Thymus (tissue), 11 donors: Measurements from ENCODE around the gene SMIM36. TPM values are rescaled to one million over a fixed set of nuclear protein-coding genes. Genes with fewer than 3 reads are reported as not detected.
"Not testable (repeated sequence)": the region's sequence is repeated elsewhere in the genome, so short reads cannot be mapped to it uniquely, and the experiment has no call there.

Experiments
- DNase-seq, 9 donors: peaks; one replicate each; pipeline ENCODE4 v3.0.0-alpha.2; 2013; ENCODE audit warnings: low spot score in 9 of 9, low read depth in 6 of 9, missing footprints in 1 of 9
- H3K27ac ChIP-seq, 2 donors: one replicate each; pipeline ENCODE4 v1.5.1; 2013; ENCODE audit warnings: control low read depth in 1 of 2, low read depth in 1 of 2, low read length in 1 of 2, mild to moderate bottlenecking in 1 of 2, moderate library complexity in 1 of 2
- H3K27me3 ChIP-seq, 2 donors: one replicate each; pipeline ENCODE4 v1.5.1; 2013; ENCODE audit warnings: low read length in 1 of 2; ENCODE audit not compliant: control insufficient read depth in 2 of 2, insufficient read depth in 1 of 2
- H3K36me3 ChIP-seq, 2 donors: one replicate each; pipeline ENCODE4 v1.5.1; 2013; ENCODE audit warnings: low read length in 1 of 2, mild to moderate bottlenecking in 1 of 2, moderate library complexity in 1 of 2; ENCODE audit not compliant: control insufficient read depth in 2 of 2, insufficient read depth in 2 of 2
- H3K4me1 ChIP-seq, 2 donors: one replicate each; pipeline ENCODE4 v1.5.1; 2013; ENCODE audit warnings: low read length in 2 of 2; ENCODE audit not compliant: control insufficient read depth in 2 of 2, insufficient read depth in 2 of 2
- H3K4me3 ChIP-seq, 2 donors: one replicate each; pipeline ENCODE4 v1.5.1; 2013; ENCODE audit warnings: low read length in 2 of 2, control low read depth in 1 of 2, mild to moderate bottlenecking in 1 of 2
- H3K9me3 ChIP-seq, 2 donors: one replicate each; pipeline ENCODE4 v1.5.1; 2013; ENCODE audit warnings: low read length in 1 of 2, mild to moderate bottlenecking in 1 of 2; ENCODE audit not compliant: control insufficient read depth in 2 of 2, insufficient read depth in 1 of 2
- WGBS: extraction: QIAGEN DNeasy Blood & Tissue Kit; methylation state at CpG from one replicate; pipeline ENCODE4 v1.1.7; 2013; 5-methylcytosine and 5-hydroxymethylcytosine counted together
- polyA plus RNA-seq: library from polyadenylated mRNA; stranded (reverse); fragments of 200-250 nt; gene quantifications from one replicate; pipeline ENCODE4 v1.2.3, GENCODE V29; 2013
- total RNA-seq: library from RNA; stranded (reverse); fragments of 120-200 nt; gene quantifications from one replicate; pipeline ENCODE4 v1.2.4, GENCODE V29; 2013
- donor health status: healthy.

SMIM36 gene
- total and polyA plus RNA-seq, 2 donors, result not detected

GRCh38 chr17:55487695-55488432 lies 23.4 kb downstream of the SMIM36 start:
- no peak for DNase-seq
- Histone ChIP-seq H3K4me3 (no peak overlapping the region), H3K9me3 (no peaks in the 10 kb centered on the region), H3K4me1 (no peaks in the 10 kb centered on the region), H3K36me3 (no peaks in the 10 kb centered on the region), H3K27me3 (no peaks in the 10 kb centered on the region), H3K27ac (no peak overlapping the region)
- 93% methylated on average over 7 of the region's 7 CpGs for WGBS

- no peaks in the 10 kb centered on the region for H3K9me3 ChIP-seq
- no peak overlapping the region for H3K27ac ChIP-seq
- WGBS, result 98% methylated on average over 2 of the region's 2 CpGs
- H3K27me3 ChIP-seq, result no peaks in the 10 kb centered on the region
- no peaks in the 10 kb centered on the region for H3K4me1 ChIP-seq
- H3K4me3 ChIP-seq, result no peak overlapping the region
- DNase-seq, result no peak
- no peaks in the 10 kb centered on the region for H3K36me3 ChIP-seq
These were observed 26.7 kb downstream of the SMIM36 start for GRCh38 chr17:55484575-55484974.

GRCh38 chr17:55482591-55483389 lies 28.5 kb downstream of the SMIM36 start:
- WGBS, result 95% methylated on average over 3 of the region's 3 CpGs
- Histone ChIP-seq H3K36me3 (no peaks in the 10 kb centered on the region), H3K4me1 (no peaks in the 10 kb centered on the region), H3K27me3 (no peaks in the 10 kb centered on the region), H3K9me3 (no peaks in the 10 kb centered on the region), H3K4me3 (no peak overlapping the region), H3K27ac (no peak overlapping the region)
- no peak for DNase-seq

- Histone ChIP-seq H3K9me3 (no peaks in the 10 kb centered on the region), H3K4me3 (no peak overlapping the region), H3K27me3 (no peaks in the 10 kb centered on the region), H3K36me3 (no peaks in the 10 kb centered on the region), H3K27ac (no peak overlapping the region), H3K4me1 (no peaks in the 10 kb centered on the region)
- no peak for DNase-seq
These were observed 30.5 kb downstream of the SMIM36 start for GRCh38 chr17:55480631-55481315.

DNA sequence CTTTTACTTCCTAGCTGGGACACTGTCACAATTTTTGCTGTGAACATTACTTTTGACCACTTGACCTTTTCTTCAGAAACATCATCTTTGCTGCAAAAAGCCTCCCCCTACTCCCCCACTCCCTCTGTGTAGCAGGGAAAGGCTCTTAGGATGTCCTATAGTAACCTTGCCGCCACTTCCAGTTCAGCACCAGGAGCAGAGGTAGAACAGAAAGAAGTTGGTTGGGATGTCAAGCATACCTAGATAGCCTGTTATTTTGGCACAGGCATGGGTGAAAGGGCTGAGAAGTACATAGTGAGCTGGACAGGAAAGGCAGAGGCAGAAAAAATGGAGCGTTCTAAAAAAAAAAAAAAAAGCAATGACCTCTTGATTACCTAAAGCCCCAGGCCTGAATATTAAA lies 31.3 kb downstream of the SMIM36 start:
- Histone ChIP-seq H3K9me3 (no peaks in the 10 kb centered on the region), H3K4me3 (no peak overlapping the region), H3K36me3 (no peaks in the 10 kb centered on the region), H3K27ac (no peak overlapping the region), H3K4me1 (no peaks in the 10 kb centered on the region), H3K27me3 (no peaks in the 10 kb centered on the region)
- DNase-seq, result no peak
- WGBS, result over 99% methylated on average over 2 of the region's 2 CpGs

DNA sequence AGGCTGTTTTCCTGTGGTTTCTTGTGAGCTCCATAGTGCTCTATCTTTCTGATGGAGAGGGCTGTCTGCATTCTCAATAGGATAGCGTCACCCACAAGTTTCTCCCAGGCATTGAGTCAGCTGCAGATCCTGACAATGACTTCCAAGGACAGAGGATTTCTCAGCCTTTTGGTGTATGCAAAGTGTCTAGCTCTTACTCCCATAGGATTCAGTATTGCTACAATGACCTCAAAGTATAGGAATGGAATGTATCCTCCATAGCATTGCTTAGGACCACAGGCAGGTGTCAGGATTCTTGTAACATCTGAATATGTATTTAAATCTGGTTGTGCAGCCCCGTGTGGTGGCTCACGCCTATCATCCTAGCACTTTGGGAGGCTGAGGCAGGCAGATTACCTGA lies 32.3 kb downstream of the SMIM36 start:
- no peak for DNase-seq
- Histone ChIP-seq H3K4me1 (no peaks in the 10 kb centered on the region), H3K27me3 (no peaks in the 10 kb centered on the region), H3K27ac (no peak overlapping the region), H3K4me3 (no peak overlapping the region), H3K36me3 (no peaks in the 10 kb centered on the region), H3K9me3 (no peaks in the 10 kb centered on the region)
- WGBS, result 95% methylated on average over 3 of the region's 3 CpGs

DNA sequence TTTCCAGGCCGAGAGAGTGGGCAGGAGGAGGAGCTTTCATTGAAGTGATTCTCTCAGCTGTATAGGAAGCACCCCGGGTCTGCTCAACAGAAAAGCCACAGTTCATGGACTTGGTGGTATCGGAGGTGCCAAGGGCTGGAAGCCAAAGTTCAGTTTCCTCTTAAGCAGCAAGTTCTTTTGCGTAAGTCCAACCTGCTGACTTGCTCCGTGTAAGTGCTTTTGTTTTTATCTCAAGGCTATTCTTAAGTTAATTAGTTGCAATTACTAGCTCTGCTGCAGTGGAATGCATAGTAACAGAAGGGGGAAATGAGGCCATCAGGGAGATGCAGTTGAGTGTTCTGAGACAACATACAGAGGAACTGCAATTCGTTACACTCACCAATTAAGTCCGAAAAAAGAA lies 44.6 kb downstream of the SMIM36 start:
- no peak for DNase-seq
- Histone ChIP-seq H3K4me3 (no peak overlapping the region), H3K4me1 (no peaks in the 10 kb centered on the region), H3K36me3 (no peaks in the 10 kb centered on the region), H3K9me3 (no peaks in the 10 kb centered on the region), H3K27ac (no peak overlapping the region), H3K27me3 (no peaks in the 10 kb centered on the region)
- WGBS, result 85% methylated on average over 7 of the region's 7 CpGs

DNA sequence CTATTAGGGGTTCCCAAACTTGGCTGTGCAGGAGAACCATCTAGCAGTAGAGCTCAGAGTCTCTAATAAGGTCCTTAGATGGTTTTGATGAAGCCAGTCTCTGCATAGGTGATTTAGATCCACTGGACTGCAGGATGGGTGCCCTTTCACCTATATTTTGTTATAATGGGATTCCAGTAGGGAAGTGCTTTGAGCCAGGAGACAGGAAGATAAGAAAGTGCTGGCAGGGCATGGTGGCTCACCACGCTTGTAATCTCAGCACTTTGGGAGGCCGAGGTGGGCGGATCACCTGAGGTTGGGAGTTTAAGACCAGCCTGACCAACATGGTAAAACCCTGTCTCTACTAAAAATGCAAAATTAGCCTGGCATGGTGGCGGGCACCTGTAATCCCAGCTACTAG lies 45.5 kb downstream of the SMIM36 start:
- not testable (repeated sequence) for H3K27me3 ChIP-seq, H3K27ac ChIP-seq, H3K4me3 ChIP-seq, H3K9me3 ChIP-seq, H3K4me1 ChIP-seq, DNase-seq, H3K36me3 ChIP-seq
- WGBS, result 97% methylated on average over 4 of the region's 4 CpGs

DNA sequence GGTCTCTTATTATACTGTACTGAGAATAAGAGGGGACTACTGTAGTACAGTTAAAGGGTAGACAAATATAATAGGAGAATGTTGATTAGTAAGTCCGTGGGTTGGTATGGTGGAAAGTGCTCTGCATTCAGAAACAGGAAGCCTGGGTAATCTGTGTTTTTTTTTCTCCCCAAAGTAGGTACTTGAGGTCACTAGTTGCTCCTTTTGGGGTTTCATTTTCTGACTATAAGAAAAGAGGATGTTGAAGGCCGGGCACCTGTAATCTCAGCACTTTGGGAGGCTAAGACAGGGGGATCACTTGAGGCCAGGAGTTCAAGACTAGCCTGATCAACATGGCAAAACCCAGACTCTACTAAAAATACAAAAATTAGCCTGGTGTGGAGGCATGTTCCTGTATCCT lies 47.7 kb downstream of the SMIM36 start:
- no peaks in the 10 kb centered on the region for H3K36me3 ChIP-seq
- DNase-seq, result no peak
- H3K4me3 ChIP-seq, result no peak overlapping the region
- H3K4me1 ChIP-seq, result no peaks in the 10 kb centered on the region
- H3K27ac ChIP-seq, result no peak overlapping the region
- WGBS, result 9% methylated on average over 2 of the region's 2 CpGs
- no peaks in the 10 kb centered on the region for H3K9me3 ChIP-seq
- no peaks in the 10 kb centered on the region for H3K27me3 ChIP-seq
